Measurements from ENCODE around the gene MRPL34.

DNA sequence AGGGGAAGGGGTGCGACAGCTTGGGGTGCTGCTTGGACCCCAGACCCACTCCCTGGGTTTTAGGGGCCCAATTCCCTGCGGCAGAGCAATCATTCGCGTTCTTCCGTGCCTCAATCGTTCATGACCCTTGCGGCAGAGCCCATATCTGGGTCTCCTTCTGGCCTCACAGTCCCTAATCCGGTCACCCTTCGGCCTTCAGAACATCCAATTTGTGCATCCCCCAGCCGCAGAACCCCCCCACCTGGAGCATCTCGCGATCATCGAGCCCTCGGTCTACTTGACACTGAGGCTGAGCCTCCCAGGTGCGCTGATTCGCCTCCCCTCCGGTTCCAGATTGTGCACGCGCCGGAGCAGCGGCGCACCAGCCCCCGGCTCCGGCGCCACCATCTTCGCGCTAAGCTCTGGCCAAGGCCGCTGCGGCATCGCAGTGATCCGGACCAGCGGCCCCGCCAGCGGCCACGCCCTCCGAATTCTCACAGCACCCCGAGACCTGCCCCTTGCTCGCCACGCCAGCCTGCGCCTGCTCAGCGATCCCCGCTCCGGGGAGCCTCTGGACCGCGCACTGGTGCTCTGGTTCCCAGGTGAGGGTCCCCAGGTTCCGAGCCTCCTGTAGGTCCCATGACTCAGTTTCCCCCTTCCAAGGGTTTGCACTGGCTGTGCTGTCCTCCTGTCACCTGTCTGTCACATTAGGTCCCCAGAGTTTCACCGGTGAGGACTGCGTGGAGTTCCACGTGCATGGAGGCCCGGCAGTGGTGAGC lies 32.2 kb downstream of the MRPL34 start:
- no peak for TF ChIP-seq CTCF (conservative IDR thresholded peaks at IDR 0.05; ENCODE audit: low read depth, low read length)
- TF ChIP-seq EZH2 (IDR thresholded peaks at IDR 0.05; ENCODE audit: low read length, unreplicated experiment), result no peak
- TF ChIP-seq EZH2phosphoT487 (IDR thresholded peaks at IDR 0.05; ENCODE audit: borderline replicate concordance, low read length), result no peak
